ENCODE data around the gene MASP1.
"Not testable (repeated sequence)": the region's sequence is repeated elsewhere in the genome, so short reads cannot be mapped to it uniquely, and the experiment has no call there.

MASP1 gene

GRCh38 chr3:187243933-187244524 lies 47.5 kb downstream of the MASP1 start:
- DNase-seq: no peak
- no peak for TF ChIP-seq POLR2A (IDR thresholded peaks at IDR 0.05; ENCODE audit: low read length)
- TF ChIP-seq GATA1 (IDR thresholded peaks at IDR 0.05; ENCODE audit: low read depth, low read length): no peak

- DNase-seq: no peak
- TF ChIP-seq GATA1 (IDR thresholded peaks at IDR 0.05; ENCODE audit: low read depth, low read length) (no peak), POLR2A (IDR thresholded peaks at IDR 0.05; ENCODE audit: low read length) (no peak)
Measured at GRCh38 chr3:187242900-187243299, 48.6 kb downstream of the MASP1 start.

GRCh38 chr3:187242435-187242834 lies 49.1 kb downstream of the MASP1 start:
- DNase-seq: no peak
- no peak for TF ChIP-seq POLR2A (IDR thresholded peaks at IDR 0.05; ENCODE audit: low read length)
- TF ChIP-seq GATA1 (IDR thresholded peaks at IDR 0.05; ENCODE audit: low read depth, low read length): no peak

GRCh38 chr3:187238835-187239234 lies 52.7 kb downstream of the MASP1 start:
- not testable (repeated sequence) for DNase-seq

GRCh38 chr3:187238239-187238638 lies 53.3 kb downstream of the MASP1 start:
- no peak for DNase-seq
- TF ChIP-seq GATA1 (IDR thresholded peaks at IDR 0.05; ENCODE audit: low read depth, low read length) (no peak), POLR2A (IDR thresholded peaks at IDR 0.05; ENCODE audit: low read length) (no peak)

- DNase-seq: no peak
- TF ChIP-seq GATA1 (IDR thresholded peaks at IDR 0.05; ENCODE audit: low read depth, low read length): no peak
- no peak for TF ChIP-seq POLR2A (IDR thresholded peaks at IDR 0.05; ENCODE audit: low read length)
Measured at GRCh38 chr3:187237741-187238140, 53.8 kb downstream of the MASP1 start.

- TF ChIP-seq GATA1 (IDR thresholded peaks at IDR 0.05; ENCODE audit: low read depth, low read length) (no peak), POLR2A (IDR thresholded peaks at IDR 0.05; ENCODE audit: low read length) (no peak)
- no peak for DNase-seq
Measured at GRCh38 chr3:187236962-187237361, 54.6 kb downstream of the MASP1 start.

- DNase-seq: no peak
- TF ChIP-seq POLR2A (IDR thresholded peaks at IDR 0.05; ENCODE audit: low read length): no peak
- TF ChIP-seq GATA1 (IDR thresholded peaks at IDR 0.05; ENCODE audit: low read depth, low read length): no peak
Measured at GRCh38 chr3:187230011-187230410, 61.5 kb downstream of the MASP1 start.

GRCh38 chr3:187228740-187229139 lies 62.8 kb downstream of the MASP1 start:
- DNase-seq: no peak
- TF ChIP-seq GATA1 (IDR thresholded peaks at IDR 0.05; ENCODE audit: low read depth, low read length) (no peak), POLR2A (IDR thresholded peaks at IDR 0.05; ENCODE audit: low read length) (no peak)

GRCh38 chr3:187227658-187228258 lies 63.8 kb downstream of the MASP1 start:
- no peak for TF ChIP-seq POLR2A (IDR thresholded peaks at IDR 0.05; ENCODE audit: low read length)
- no peak for DNase-seq

GRCh38 chr3:187223799-187224198 lies 67.7 kb downstream of the MASP1 start:
- DNase-seq: no peak
- TF ChIP-seq POLR2A (IDR thresholded peaks at IDR 0.05; ENCODE audit: low read length) (no peak), GATA1 (IDR thresholded peaks at IDR 0.05; ENCODE audit: low read depth, low read length) (no peak)

- TF ChIP-seq POLR2A (IDR thresholded peaks at IDR 0.05; ENCODE audit: low read length) (no peak), GATA1 (IDR thresholded peaks at IDR 0.05; ENCODE audit: low read depth, low read length) (no peak)
- DNase-seq: no peak
Measured at GRCh38 chr3:187222801-187223200, 68.7 kb downstream of the MASP1 start.

- no peak for TF ChIP-seq POLR2A (IDR thresholded peaks at IDR 0.05; ENCODE audit: low read length)
- no peak for DNase-seq
Measured at GRCh38 chr3:187215460-187215859, 76.1 kb downstream of the MASP1 start.

- no peak for DNase-seq
- TF ChIP-seq POLR2A (IDR thresholded peaks at IDR 0.05; ENCODE audit: low read length) (no peak), GATA1 (IDR thresholded peaks at IDR 0.05; ENCODE audit: low read depth, low read length) (no peak)
Measured at GRCh38 chr3:187213616-187214015, 77.9 kb downstream of the MASP1 start.

- TF ChIP-seq GATA1 (IDR thresholded peaks at IDR 0.05; ENCODE audit: low read depth, low read length): no peak
- TF ChIP-seq POLR2A (IDR thresholded peaks at IDR 0.05; ENCODE audit: low read length): no peak
- DNase-seq: no peak
Measured at GRCh38 chr3:187212705-187213104, 78.8 kb downstream of the MASP1 start.

GRCh38 chr3:187212196-187212545 lies 79.4 kb downstream of the MASP1 start:
- DNase-seq: no peak
- TF ChIP-seq POLR2A (IDR thresholded peaks at IDR 0.05; ENCODE audit: low read length) (no peak), GATA1 (IDR thresholded peaks at IDR 0.05; ENCODE audit: low read depth, low read length) (no peak)

Data from erythroblast (primary cell).